NCI-H1092 treated with DMSO at 0.1 percent for 48 hours (cell line): ENCODE data around the gene ARHGAP26.

Source experiments
- DNase-seq: peaks from one replicate; lab custom pipeline; 2025; lab: John Stamatoyannopoulos, UW

Gene ARHGAP26

GRCh38 chr5:143013176-143013891 is 243.2 kb downstream of the ARHGAP26 start:
- DNase-seq, result no peak

DNA sequence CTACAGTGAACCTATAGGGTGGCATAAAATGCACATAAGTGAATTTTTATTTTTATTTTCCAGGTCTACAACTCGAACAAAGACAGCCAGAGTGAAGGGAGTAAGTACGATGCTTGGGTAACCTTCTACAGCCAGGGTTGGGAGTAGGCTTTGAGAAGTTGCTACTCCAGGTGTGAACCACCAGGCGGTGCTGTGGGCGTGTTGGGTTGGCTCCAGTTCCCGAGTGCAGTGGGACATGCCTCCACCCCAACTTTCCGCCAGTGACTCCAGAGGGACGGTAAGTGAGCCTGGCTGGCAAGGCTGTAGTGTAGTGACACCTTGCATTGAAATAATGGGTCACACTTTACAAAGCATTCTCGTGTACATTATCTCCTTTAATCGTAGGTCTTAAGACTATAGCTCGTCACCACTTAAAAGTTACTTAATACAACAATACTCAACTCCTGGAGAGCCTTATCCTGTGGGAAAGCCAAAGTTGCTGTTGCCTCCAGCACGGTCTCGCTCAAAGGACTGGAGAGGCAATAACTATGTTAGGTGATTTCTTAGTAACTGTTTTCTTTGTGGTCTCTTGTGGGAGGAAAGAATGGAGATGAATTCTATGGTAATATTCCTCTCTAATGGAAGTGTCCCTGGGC is 244.0 kb downstream of the ARHGAP26 start:
- peak; percentile 20 for DNase-seq

DNA sequence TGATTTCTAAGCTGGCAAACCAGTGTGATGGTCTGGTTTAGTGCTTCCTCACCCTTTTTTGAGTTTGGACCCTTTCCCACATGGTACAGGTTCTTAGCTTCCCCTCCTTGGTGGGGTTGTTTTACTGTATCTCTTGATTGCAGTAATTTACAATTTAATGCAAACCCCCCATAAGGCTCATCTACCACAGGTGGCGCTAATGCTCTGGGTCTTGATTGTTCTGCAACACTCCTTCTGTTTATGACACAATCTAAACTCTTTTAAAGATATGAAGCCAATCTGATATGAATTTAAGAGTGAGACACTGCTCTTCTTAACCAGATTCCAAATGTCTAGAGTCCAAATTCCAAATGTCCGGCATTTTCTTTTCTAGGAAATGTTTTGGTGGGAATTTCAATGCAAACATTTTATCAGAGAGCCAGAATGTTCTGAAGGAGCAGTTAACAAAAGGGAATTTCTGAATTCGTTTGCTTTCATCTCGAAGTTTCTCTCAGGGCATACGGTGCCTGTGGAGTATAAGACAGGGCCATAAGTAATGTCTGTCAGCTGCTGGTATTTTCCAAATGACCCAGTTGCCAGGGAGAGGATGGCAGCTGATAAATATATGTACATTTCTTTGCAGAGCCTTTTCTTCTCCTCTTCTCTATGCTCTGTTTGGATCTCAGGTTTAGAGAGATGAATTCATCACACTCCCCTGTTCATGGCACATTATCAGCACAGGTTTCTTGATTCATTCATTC is 246.8 kb downstream of the ARHGAP26 start:
- peak; percentile 44 for DNase-seq

- DNase-seq, result no peak
Observed at GRCh38 chr5:143017541-143017940, 247.4 kb downstream of the ARHGAP26 start.

DNA sequence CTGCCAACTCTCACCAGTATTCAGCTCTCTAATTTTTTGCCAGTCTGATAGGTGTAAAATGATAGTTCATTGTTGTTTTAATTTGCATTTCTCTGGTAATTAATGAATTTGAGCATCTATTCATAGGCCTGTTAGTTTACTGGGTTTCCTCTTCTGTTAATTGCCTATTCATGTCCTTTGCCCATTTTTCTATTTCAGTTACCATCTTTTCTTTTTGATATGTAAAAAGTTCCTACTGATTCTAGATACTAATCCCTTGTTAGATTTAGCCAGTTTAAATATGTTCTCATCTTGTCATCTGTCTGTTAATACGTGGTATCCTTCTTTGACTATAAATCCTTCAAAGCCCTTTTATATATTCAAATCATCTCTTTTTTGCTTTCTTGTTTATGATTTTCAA is 247.8 kb downstream of the ARHGAP26 start:
- no peak for DNase-seq

DNA sequence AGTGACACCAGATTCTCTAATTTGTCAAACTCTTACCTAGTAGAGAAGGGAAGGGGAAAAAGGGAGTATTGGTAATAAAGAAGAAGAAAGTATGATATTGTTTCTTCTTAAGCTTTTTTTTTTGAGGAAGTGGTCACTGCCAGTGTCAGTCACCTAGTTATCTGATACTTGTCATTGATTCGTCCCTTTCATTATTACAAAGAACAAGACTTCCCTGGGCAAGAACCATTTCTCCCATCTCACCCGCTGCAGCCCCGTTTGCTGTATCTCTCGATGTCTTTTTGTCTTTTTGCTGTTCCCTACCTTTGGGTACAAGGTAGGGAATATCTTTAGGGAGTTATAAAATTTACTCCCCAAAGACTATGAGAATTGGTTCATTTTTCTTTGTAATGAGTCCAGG is 249.0 kb downstream of the ARHGAP26 start:
- no peak for DNase-seq

- DNase-seq, result peak; percentile 14
Observed at GRCh38 chr5:143019614-143020515, 249.7 kb downstream of the ARHGAP26 start.

DNA sequence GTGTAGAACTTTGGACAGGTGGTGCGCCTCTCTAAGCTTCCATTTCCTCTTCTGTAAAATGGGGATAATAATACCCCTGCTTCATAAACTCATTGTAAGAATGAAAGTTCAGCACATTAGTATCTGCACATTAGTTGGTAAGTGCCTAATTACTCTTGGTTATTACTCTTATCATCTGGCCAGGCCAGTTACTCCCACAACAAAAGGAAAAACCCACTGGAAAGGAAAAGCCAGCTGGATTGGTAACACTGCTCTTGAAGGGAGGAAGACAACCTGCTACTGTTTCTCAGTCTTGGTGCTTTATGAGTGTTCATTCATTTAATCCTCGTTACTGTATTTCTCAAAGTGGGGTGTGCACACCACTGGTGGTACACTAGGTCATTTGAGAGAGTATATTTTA is 251.4 kb downstream of the ARHGAP26 start:
- no peak for DNase-seq

GRCh38 chr5:143023411-143024096 is 253.4 kb downstream of the ARHGAP26 start:
- DNase-seq, result peak; percentile 64

DNA sequence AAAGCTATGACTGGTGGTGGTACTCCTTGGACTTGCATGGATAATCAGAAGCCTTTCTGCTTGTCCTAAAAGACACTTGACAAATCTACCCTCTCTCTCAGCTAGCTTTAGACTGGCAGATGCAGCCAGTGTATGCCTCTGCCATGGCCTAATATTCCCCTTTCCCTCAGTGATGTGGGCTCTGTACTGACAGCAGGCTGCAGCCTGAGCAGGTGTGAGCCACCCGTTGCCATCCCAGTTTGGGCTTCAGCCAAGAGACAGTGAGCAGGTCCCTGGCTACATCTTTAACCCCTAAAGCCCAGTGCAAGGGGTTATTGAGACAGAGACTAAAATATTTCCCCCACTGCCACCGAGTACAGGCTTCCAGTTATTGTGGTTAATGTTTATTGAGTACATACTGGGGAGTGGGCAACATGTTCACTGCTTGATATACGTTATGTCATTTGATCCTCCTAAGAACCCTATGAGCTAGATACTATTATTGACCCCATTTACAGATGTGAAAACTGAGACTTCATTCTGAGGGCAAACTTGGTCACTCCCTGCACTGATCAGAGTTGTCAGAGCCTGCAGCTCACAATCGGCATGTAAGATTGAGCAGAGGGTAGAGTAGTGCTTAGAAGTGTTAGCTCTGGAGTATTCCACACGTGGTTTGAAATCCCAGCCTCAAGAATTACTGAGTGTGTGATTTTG is 254.2 kb downstream of the ARHGAP26 start:
- DNase-seq, result peak; percentile 84

DNA sequence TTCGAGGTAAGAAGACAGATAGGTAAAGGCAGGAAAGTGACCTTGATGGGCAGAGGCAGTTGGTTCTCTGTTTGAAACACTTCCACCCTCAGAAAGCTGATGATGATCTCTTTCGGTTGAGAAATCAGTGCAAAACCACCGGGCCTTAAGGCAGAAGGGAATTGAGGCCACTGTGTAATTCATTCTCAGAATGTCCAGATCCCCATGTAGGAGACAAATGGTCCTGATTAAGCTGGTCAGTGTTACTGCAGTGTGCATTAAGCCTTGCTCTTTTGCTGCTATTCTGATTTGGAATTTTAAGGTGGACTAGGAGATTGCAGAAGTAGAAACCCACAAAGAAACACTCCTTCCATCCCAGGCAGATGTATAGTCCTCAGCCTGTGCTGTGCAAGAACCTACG is 255.2 kb downstream of the ARHGAP26 start:
- peak; percentile 36 for DNase-seq

DNA sequence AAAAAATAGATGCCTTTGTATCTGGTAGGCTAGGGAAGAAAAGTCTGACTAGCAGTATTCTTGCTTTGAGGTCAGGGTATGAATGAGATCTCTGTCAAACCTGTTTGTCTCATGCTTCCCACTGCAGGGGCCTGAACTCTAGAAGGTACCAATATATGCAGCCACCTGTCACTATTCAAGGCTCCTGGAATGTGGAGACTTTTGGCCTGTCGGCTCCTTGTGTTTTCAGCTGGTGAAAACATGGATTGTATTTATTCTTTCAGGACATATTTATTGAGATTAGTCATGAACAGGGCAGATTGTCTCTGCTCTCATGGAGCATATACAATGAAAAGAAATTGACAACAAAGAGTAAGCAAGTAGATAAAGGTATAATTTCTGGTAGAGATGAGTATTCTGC is 255.8 kb downstream of the ARHGAP26 start:
- DNase-seq, result no peak

DNA sequence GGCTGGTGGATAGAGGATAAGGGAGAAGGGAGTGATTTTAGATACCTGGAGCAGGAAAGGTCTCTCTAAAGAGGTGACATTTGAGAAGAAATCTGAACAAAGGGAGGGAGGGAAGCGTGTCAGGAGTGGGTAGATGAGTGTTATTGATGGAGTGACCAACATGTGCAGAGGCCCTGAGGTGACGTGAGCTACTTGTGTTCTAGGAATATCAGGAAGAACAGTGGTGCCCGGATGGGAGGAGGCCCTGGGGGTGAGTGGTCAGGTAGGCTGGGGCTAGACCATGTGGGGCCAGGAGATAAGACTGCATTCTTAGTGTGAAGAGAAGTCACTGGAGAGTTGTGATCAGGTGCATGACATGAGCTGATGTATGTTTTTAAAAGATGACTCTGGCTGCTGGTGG is 256.2 kb downstream of the ARHGAP26 start:
- no peak for DNase-seq

GRCh38 chr5:143029293-143029692 is 259.1 kb downstream of the ARHGAP26 start:
- DNase-seq, result no peak

DNA sequence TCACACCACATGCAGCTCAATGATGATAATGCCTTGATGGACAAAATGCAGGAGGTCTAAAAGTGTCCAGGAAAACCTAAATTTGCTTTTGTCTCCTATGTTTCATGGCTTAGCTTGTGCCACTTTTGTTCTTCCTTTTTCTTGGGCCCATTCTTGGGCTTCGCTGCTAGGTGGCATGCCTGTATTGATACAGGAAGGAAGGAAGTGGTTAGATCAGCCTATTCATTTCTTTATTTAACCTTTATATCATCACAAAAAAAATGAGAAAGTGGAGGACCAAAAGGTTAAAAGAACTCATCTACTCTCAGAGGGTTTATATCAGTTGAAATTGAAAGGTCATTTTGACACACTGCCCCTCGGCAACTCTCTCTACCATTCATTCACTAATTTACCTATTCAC is 260.2 kb downstream of the ARHGAP26 start:
- DNase-seq, result no peak

DNA sequence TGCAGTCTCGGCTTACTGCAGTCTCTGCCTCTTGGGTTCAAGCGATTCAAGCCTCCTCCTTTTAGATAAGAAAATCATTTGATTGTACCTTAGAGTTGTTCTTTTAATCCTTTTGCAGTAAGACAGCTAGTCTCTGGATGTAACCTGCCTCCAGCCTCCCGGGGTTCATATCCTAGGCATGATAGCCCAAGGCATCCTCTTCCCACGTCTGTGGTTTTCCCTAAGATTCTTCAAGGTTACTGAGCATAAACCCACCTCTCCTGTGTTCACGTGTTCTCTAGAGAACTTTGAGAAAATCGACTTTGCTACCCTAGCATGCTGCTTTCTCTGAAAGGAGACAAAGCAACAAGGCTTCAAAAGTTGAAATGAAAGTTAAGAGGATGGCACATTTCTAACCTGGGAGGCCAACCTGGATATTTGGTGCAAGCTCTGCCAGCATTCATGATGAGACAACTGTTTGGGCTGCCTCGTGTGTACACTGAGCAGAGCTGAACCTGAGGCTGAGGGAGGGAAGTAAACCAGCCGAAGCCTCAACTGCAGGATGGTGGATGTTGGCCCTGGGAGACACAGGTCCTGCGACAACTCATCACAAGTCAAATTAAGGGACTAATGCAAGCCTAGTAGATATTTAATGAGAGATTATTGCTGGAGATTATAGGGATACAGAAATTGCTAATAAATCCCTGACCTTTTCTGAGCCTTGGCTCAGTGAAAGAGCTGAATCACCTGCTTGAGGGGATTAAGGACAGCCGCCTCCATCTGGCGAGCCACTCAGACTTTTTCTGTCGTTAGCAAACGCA is 261.8 kb downstream of the ARHGAP26 start:
- peak; percentile 46 for DNase-seq

DNA sequence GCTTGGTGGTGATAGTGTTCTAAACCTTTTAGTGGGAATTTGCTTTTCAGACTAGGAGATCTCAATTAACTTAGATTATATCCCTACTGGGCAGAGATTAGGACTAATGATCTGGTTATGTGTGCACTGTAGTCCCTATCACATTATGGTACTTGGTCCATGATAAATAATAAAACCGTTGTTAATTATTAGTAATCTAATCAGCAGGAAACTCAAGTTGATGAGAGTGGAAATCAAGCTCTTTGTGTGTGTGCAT is 262.3 kb downstream of the ARHGAP26 start:
- no peak for DNase-seq

- DNase-seq, result no peak
Observed at GRCh38 chr5:143033535-143034250, 263.5 kb downstream of the ARHGAP26 start.

GRCh38 chr5:143036146-143036927 is 266.2 kb downstream of the ARHGAP26 start:
- no peak for DNase-seq
